Activated CD8-positive, alpha-beta memory T cell treated with anti-CD3 and anti-CD28 coated beads for 36 hours (primary cell): Measurements from ENCODE around the gene SORCS2. TPM values are rescaled to one million over a fixed set of nuclear protein-coding genes. Genes with fewer than 3 reads are reported as not detected.

Experiments used
- CTCF ChIA-PET: fragments of 350-600 bp; sonication (Branson Sonifier 250); formaldehyde crosslinking; loops from one replicate; lab custom pipeline; 2021; ENCODE audit warnings: antibody characterized with exemption; lab: Charles Lee
- POLR2A ChIA-PET: fragments of 350-600 bp; sonication (Branson Sonifier 250); formaldehyde crosslinking; loops from one replicate; lab custom pipeline; 2021; ENCODE audit warnings: antibody characterized with exemption; lab: Charles Lee
- total RNA-seq, 2 experiments: library from RNA; stranded (reverse); gene quantifications; one replicate each; pipeline ENCODE4 v1.2.3, GENCODE V29; 2021

The SORCS2 gene
- total RNA-seq, 2 experiments from 2014 or later, result not detected

- CTCF ChIA-PET, result no interaction called here
- POLR2A ChIA-PET, result no interaction called here
Measured at GRCh38 chr4:7458066-7458425, 265.7 kb downstream of the SORCS2 start.

- CTCF ChIA-PET, result no interaction called here
- POLR2A ChIA-PET, result no interaction called here
Measured at GRCh38 chr4:7458477-7458876, 266.1 kb downstream of the SORCS2 start.

GRCh38 chr4:7459471-7459870 is 267.1 kb downstream of the SORCS2 start:
- POLR2A ChIA-PET, result no interaction called here
- CTCF ChIA-PET, result no interaction called here

- POLR2A ChIA-PET, result no interaction called here
- CTCF ChIA-PET, result interaction anchor here (0.5 kb wide), 1 partner anchor 529 kb away, joined by 3 read pairs; no protein-coding TSS in a partner anchor
Measured at GRCh38 chr4:7460566-7460965, 268.2 kb downstream of the SORCS2 start.

GRCh38 chr4:7461230-7461629 is 268.9 kb downstream of the SORCS2 start:
- POLR2A ChIA-PET, result no interaction called here
- CTCF ChIA-PET, result no interaction called here

GRCh38 chr4:7462509-7462971 is 270.2 kb downstream of the SORCS2 start:
- ChIA-PET CTCF (no interaction called here), POLR2A (no interaction called here)

- ChIA-PET CTCF (no interaction called here), POLR2A (no interaction called here)
Measured at GRCh38 chr4:7463566-7464258, 271.4 kb downstream of the SORCS2 start.

- CTCF ChIA-PET, result no interaction called here
- POLR2A ChIA-PET, result no interaction called here
Measured at GRCh38 chr4:7464259-7464655, 271.9 kb downstream of the SORCS2 start.

GRCh38 chr4:7465017-7465416 is 272.7 kb downstream of the SORCS2 start:
- POLR2A ChIA-PET, result no interaction called here
- CTCF ChIA-PET, result no interaction called here

GRCh38 chr4:7466215-7466614 is 273.9 kb downstream of the SORCS2 start:
- POLR2A ChIA-PET, result no interaction called here
- CTCF ChIA-PET, result no interaction called here

GRCh38 chr4:7466904-7467303 is 274.6 kb downstream of the SORCS2 start:
- ChIA-PET POLR2A (interaction anchor here (0.5 kb wide), 1 partner anchor 404 kb away, joined by 4 read pairs; no protein-coding TSS in a partner anchor), CTCF (no interaction called here)

- POLR2A ChIA-PET, result no interaction called here
Measured at GRCh38 chr4:7467471-7467870, 275.1 kb downstream of the SORCS2 start.

GRCh38 chr4:7469023-7469422 is 276.7 kb downstream of the SORCS2 start:
- ChIA-PET POLR2A (no interaction called here), CTCF (no interaction called here)

More at GRCh38 chr4:7467471-7467870, 275.1 kb downstream of the SORCS2 start:
- CTCF ChIA-PET, result no interaction called here

- POLR2A ChIA-PET, result no interaction called here
Measured at GRCh38 chr4:7470111-7470510, 277.8 kb downstream of the SORCS2 start.

GRCh38 chr4:7470522-7471128 is 278.3 kb downstream of the SORCS2 start:
- POLR2A ChIA-PET, result no interaction called here
- CTCF ChIA-PET, result no interaction called here

More at GRCh38 chr4:7470111-7470510, 277.8 kb downstream of the SORCS2 start:
- CTCF ChIA-PET, result no interaction called here

GRCh38 chr4:7472442-7473013 is 280.2 kb downstream of the SORCS2 start:
- POLR2A ChIA-PET, result no interaction called here
- CTCF ChIA-PET, result no interaction called here

GRCh38 chr4:7473081-7473480 is 280.7 kb downstream of the SORCS2 start:
- ChIA-PET CTCF (no interaction called here), POLR2A (no interaction called here)

- POLR2A ChIA-PET, result no interaction called here
- CTCF ChIA-PET, result no interaction called here
Measured at GRCh38 chr4:7474320-7474719, 282.0 kb downstream of the SORCS2 start.

- CTCF ChIA-PET, result no interaction called here
- POLR2A ChIA-PET, result no interaction called here
Measured at GRCh38 chr4:7475207-7475606, 282.9 kb downstream of the SORCS2 start.

- POLR2A ChIA-PET, result no interaction called here
- CTCF ChIA-PET, result no interaction called here
Measured at GRCh38 chr4:7476820-7477219, 284.5 kb downstream of the SORCS2 start.

GRCh38 chr4:7477695-7478094 is 285.4 kb downstream of the SORCS2 start:
- POLR2A ChIA-PET, result no interaction called here
- CTCF ChIA-PET, result no interaction called here
